Measurements from ENCODE around the gene KCNIP1. TPM values are rescaled to one million over a fixed set of nuclear protein-coding genes. Genes with fewer than 3 reads are reported as not detected.
A peak's percentile ranks its signal among the peaks of the same experiment; 100 is the strongest.

Gene KCNIP1
- total and polyA plus RNA-seq, 10 donors: 0.08 to 20.0 (median 9.4) TPM

GRCh38 chr5:170625221-170626165 lies 121.7 kb downstream of the KCNIP1 start:
- H3K27ac ChIP-seq: no peak overlapping the region
- peaks cover 0 to under 1% (median 0%) of the 10 kb centered on the region in 6 donors for H3K4me1 ChIP-seq
- WGBS, 5 donors: 74 to 88% (median 82%) methylated on average over 18 of the region's 18 CpGs
- no peak overlapping the region for H3K4me3 ChIP-seq
- TF ChIP-seq POLR2A (IDR thresholded peaks at IDR 0.05) (no peak), POLR2AphosphoS5 (IDR thresholded peaks at IDR 0.05) (no peak), CTCF (IDR thresholded peaks at IDR 0.05 in 8 of 11, conservative IDR thresholded peaks at IDR 0.05 in 3 of 11) (no peak)
- intact Hi-C loops (cut with DNase I; ENCODE audit: low total_unique reads): no loop called here
- peak; percentile 31 for DNase-seq
- H3K36me3 ChIP-seq: no peaks in the 10 kb centered on the region
- no peaks in the 10 kb centered on the region for H3K9me3 ChIP-seq
- peaks cover 0 to 18% (median 0%) of the 10 kb centered on the region in 7 donors for H3K27me3 ChIP-seq (replicated peaks in 1 of 7)

- DNase-seq: peak; percentile 62
- Histone ChIP-seq H3K27ac (no peak overlapping the region), H3K36me3 (no peaks in the 10 kb centered on the region), H3K9me3 (no peaks in the 10 kb centered on the region), H3K27me3 (replicated peaks in 1 of 7) (peaks cover 0 to 18% (median 0%) of the 10 kb centered on the region in 7 donors), H3K4me3 (no peak overlapping the region), H3K4me1 (peaks cover 0 to 12% (median under 1%) of the 10 kb centered on the region in 6 donors)
- no peak for TF ChIP-seq CTCF (IDR thresholded peaks at IDR 0.05 in 8 of 11, conservative IDR thresholded peaks at IDR 0.05 in 3 of 11)
- no peak for TF ChIP-seq POLR2AphosphoS5 (IDR thresholded peaks at IDR 0.05)
- no peak for TF ChIP-seq POLR2A (IDR thresholded peaks at IDR 0.05)
- WGBS, 5 donors: 82 to 92% (median 86%) methylated on average over 11 to 13 of the region's 13 CpGs
- intact Hi-C loops (cut with DNase I; ENCODE audit: low total_unique reads): no loop called here
Observed at GRCh38 chr5:170626507-170627150, 122.8 kb downstream of the KCNIP1 start.

GRCh38 chr5:170627271-170627670 lies 123.5 kb downstream of the KCNIP1 start:
- Histone ChIP-seq H3K9me3 (no peaks in the 10 kb centered on the region), H3K4me1 (peaks cover 0 to 18% (median 4%) of the 10 kb centered on the region in 6 donors), H3K36me3 (no peaks in the 10 kb centered on the region), H3K27ac (no peak overlapping the region), H3K4me3 (no peak overlapping the region), H3K27me3 (replicated peaks in 1 of 7) (peaks cover 0 to 22% (median 0%) of the 10 kb centered on the region in 7 donors)
- WGBS, 5 donors: 71 to 94% (median 90%) methylated on average over 3 of the region's 3 CpGs
- intact Hi-C loops (cut with DNase I; ENCODE audit: low total_unique reads): no loop called here
- TF ChIP-seq POLR2AphosphoS5 (IDR thresholded peaks at IDR 0.05) (no peak), POLR2A (IDR thresholded peaks at IDR 0.05) (no peak), CTCF (IDR thresholded peaks at IDR 0.05 in 8 of 11, conservative IDR thresholded peaks at IDR 0.05 in 3 of 11) (no peak)
- peak; percentile 61 for DNase-seq

GRCh38 chr5:170628028-170628427 lies 124.2 kb downstream of the KCNIP1 start:
- 87 to 92% (median 90%) methylated on average over 8 of the region's 8 CpGs for WGBS, 5 donors
- DNase-seq: peak; percentile 45
- intact Hi-C loops (cut with DNase I; ENCODE audit: low total_unique reads): no loop called here

More at GRCh38 chr5:170628028-170628427, 124.2 kb downstream of the KCNIP1 start:
- Histone ChIP-seq H3K4me3 (no peak overlapping the region), H3K4me1 (peaks cover 1 to 26% (median 10%) of the 10 kb centered on the region in 6 donors), H3K27ac (no peak overlapping the region), H3K27me3 (replicated peaks in 1 of 7) (peaks cover 0 to 29% (median 0%) of the 10 kb centered on the region in 7 donors), H3K36me3 (no peaks in the 10 kb centered on the region), H3K9me3 (no peaks in the 10 kb centered on the region)
- TF ChIP-seq POLR2AphosphoS5 (IDR thresholded peaks at IDR 0.05): no peak
- TF ChIP-seq CTCF (IDR thresholded peaks at IDR 0.05 in 8 of 11, conservative IDR thresholded peaks at IDR 0.05 in 3 of 11): no peak
- TF ChIP-seq POLR2A (IDR thresholded peaks at IDR 0.05): no peak
